HG02763 (cell line): ENCODE results near the gene SNN.

ENCODE experiments used
- ATAC-seq: cut with Tn5 transposase; IDR thresholded peaks from one replicate; pipeline ENCODE4 v1.9.1; 2021; ENCODE audit warnings: mild to moderate bottlenecking, moderate library complexity; ENCODE audit not compliant: unreplicated experiment

The SNN gene

GRCh38 chr16:11635113-11635652 lies 33.1 kb upstream of the SNN start:
- ATAC-seq: no peak

GRCh38 chr16:11635679-11636171 lies 32.5 kb upstream of the SNN start:
- ATAC-seq: no peak

DNA sequence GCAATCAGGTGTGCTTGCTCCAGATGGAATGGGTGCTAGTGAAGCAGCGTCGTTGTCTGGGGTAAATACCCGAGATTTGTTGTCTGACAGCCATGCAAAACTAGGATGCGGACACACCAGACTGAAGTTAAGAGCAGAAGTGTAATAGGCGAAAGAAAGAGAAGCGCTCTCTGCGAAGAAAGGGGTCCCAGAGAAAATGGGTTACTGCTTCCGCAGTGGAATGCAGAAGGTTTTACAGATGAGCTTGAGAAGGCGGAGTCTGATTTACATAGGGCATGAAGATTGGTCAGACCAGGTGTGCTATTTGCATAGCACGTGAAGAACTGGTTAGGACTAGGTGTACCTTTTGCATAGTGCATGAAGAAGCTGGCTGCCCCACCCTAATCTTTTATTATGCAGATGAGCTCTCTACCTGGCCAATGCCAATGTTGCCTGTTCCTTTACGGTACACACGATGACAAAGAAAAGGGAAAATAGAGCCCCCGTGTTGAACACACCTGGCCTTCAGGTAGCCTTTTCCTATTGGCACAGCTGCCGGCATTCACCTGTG lies 32.0 kb upstream of the SNN start:
- no peak for ATAC-seq

GRCh38 chr16:11637320-11637719 lies 30.9 kb upstream of the SNN start:
- ATAC-seq: no peak

DNA sequence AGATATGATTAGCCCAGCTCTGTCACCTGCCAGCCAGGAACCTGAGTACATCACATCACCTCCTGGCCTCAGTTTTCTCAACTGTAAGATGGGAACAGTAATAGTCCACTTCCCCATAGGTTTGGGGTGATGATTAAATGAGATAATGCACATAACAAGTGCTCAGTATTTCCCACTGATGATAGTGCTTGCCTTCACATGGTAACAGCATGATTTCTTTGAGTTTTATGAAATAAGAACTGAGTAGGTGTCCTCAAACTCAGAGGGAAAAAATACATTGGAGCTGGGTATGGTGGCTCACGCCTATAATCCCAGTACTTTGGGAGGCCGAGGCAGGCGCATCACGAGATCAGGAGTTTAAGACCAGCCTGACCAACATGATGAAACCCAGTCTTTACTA lies 30.1 kb upstream of the SNN start:
- ATAC-seq: no peak

- no peak for ATAC-seq
These were observed 29.2 kb upstream of the SNN start for GRCh38 chr16:11639008-11639562.

DNA sequence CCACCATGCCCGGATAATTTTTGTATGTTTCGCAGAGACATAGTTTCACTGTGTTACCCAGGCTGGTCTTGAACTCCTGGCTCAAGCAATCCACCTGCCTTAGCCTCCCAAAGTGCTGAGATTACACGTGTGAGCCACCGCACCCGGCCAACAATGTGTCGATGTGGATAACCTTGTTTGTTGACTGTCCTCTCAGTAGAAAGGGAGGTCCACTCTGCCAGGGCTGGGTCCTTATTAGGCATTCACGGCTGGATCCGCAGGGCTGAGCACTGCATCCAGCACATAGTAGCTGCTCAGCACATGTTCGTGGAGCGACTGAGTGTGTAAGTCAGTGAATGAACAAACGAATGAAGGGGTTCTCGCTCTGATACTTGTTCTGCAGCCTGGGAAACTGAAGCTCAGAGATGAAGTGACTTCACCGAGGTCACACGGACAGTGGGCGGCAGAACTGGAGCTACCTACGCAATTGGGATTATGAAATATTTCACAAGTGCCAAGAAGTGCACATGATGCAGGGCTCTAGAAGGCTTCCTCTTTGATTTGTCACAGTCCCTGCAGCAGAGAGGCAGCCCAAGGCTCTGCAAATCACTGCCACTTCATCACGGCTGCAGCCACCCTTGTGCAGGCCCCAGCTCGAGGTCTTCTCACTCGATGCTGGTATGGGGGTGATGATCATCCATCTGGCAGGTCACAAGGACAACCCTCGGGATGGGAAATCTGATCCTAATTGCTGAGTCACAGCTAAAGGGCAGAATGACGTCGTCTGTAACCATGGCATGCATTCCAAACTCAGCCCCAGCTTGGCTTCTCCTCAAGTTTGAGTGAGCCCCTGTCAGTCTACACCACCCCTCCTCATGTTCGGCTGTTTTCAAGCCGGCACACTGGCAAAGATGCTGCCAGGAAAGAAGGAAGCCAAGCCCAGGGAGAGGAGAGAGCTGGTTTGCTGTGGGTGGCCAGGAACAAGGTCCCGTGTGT lies 28.0 kb upstream of the SNN start:
- no peak for ATAC-seq

- ATAC-seq: no peak
These were observed 27.1 kb upstream of the SNN start for GRCh38 chr16:11640987-11641817.

GRCh38 chr16:11642765-11643116 lies 25.5 kb upstream of the SNN start:
- ATAC-seq: no peak

- ATAC-seq: no peak
These were observed 19.0 kb upstream of the SNN start for GRCh38 chr16:11649276-11649675.

- ATAC-seq: no peak
These were observed 17.3 kb upstream of the SNN start for GRCh38 chr16:11650641-11651591.

DNA sequence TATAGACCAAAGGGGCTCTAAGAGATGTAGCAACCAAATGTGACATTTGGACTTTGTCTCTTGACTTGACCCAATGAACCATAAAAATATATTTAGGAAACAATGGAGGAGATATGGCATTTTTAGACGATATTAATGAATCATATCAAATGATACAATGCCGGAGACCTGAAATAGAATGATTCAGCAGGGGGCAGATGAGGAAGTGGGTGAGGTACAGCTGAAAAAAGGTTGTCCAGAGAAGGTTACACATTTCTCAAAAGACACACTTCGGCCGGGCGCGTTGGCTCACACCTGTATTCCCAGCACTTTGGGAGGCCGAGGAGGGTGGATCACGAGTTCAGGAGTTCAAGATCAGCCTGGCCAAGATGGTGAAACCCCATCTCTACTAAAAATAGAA lies 16.5 kb upstream of the SNN start:
- ATAC-seq: no peak

- ATAC-seq: no peak
These were observed 12.6 kb upstream of the SNN start for GRCh38 chr16:11655655-11656054.

- ATAC-seq: no peak
These were observed 10.7 kb upstream of the SNN start for GRCh38 chr16:11657556-11657955.

DNA sequence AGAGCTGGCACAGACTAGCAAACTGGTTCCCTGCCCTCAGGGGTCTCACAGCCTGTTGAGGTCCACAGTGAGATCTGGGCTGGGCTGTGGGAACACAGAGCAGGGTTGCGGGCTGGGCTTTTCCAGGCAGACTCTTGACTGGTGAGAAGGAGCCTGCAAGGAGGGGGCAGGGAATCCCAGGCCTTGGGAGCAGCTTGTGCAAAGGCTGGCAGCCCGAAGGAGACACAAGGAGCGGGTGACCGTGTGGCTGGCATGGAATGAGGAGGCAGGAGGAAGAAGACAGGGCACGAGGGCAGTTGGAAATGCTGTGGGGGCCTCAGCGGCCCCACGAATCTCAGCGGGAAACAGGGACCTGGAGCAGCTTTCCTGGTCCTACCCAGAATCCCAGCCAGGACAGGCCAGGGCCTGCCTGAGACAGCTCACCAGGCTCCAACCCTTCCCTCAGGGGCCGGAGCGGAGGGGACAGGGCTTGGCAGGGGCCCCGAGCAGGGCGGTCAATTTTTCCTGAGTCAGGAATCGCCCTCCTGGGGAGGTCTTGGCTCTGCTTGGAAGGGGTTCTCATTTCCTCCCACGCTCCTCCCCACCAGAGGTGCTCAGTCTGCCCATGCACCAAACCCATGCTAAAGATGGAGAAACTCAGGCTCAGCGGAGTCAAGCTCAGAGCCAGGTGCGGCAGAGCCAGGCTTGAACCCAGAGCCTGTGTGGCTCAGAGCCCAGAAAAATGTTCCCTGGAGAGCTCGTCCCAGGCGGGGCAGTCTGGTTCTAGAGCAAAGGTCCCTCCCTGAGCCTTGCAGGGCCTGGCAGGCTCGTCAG lies 9.2 kb upstream of the SNN start:
- ATAC-seq: no peak

DNA sequence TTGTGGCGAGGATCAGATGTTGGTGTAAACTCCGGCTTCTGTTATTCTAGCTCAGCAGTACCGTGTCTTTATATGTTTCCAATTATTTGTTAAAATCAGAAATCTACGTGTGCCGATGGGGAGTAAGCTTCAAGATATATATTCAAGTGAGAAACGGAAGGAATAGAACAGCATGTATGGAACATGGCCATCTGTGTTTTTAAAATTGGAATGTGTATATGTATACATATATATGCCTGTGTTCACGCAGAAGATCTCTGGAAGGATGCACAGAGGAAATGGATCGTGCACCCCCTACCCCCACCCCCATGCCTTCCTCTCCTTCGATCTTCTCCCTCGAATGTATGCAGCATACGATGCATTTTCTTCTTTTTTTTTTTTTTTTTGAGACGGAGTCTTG lies 7.7 kb upstream of the SNN start:
- no peak for ATAC-seq

DNA sequence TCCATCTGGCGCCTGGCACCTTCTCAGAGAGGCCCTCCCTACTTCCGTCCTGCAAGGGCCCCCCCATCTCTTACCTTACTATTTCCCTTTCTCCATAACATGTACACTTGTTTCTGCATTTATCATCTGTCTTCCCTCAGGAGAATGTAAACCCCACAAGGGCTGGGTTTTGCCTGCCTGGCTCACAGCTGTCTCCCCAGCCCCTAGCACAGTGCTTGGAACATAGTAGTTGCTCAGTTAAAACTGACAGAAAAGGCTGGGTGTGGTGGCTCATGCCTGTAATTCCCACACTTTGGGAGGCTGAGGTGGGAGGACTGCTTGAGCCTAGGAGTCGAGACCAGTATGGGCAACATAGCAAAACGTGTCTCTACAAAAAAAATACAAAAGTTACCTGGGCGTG lies 5.7 kb upstream of the SNN start:
- no peak for ATAC-seq

GRCh38 chr16:11665071-11665491 lies 3.2 kb upstream of the SNN start:
- ATAC-seq: no peak
